A673 (cell line): ENCODE measurements around the gene EXOSC7. TPM values are rescaled to one million over a fixed set of nuclear protein-coding genes. Genes with fewer than 3 reads are reported as not detected.
"Not testable (repeated sequence)": the region's sequence is repeated elsewhere in the genome, so short reads cannot be mapped to it uniquely, and the experiment has no call there.

Experiments used
- BruUV-seq: library from RNA; stranded (reverse); fragments of 400-500 nt; replicated peaks from 2 replicates; lab custom pipeline; 2021; lab: Mats Ljungman, UMichigan
- CTCF ChIA-PET: fragments of 300-600 bp; sonication (Branson Sonifier 250); formaldehyde crosslinking; loops from one replicate; lab custom pipeline; 2022; ENCODE audit warnings: antibody characterized with exemption; lab: Charles Lee
- POLR2A ChIA-PET: fragments of 300-600 bp; sonication (Branson Sonifier 250); formaldehyde crosslinking; loops from one replicate; lab custom pipeline; 2022; ENCODE audit warnings: antibody characterized with exemption; ENCODE audit not compliant: low non-redundant PET; lab: Charles Lee
- DNase-seq: peaks from one replicate; pipeline ENCODE4 v3.0.0-alpha.2; 2015; ENCODE audit warnings: low spot score
- H3K27ac ChIP-seq: fragments of 200-600 bp; sonication (generic); 2 replicates; pipeline ENCODE4 v1.5.1; 2016; ENCODE audit warnings: mixed run types, low read depth, mild to moderate bottlenecking, mixed read lengths, antibody characterized with exemption, low read length; ENCODE audit not compliant: poor library complexity, severe bottlenecking
- H3K27me3 ChIP-seq: fragments of 200-600 bp; sonication (generic); replicated peaks from 2 replicates; pipeline ENCODE4 v1.6.1; 2017; ENCODE audit warnings: mixed run types, low read depth, mild to moderate bottlenecking, mixed read lengths, antibody characterized with exemption, low read length; ENCODE audit not compliant: insufficient read depth, poor library complexity
- H3K36me3 ChIP-seq: fragments of 200-600 bp; sonication (generic); 2 replicates; pipeline ENCODE4 v1.6.1; 2016; ENCODE audit warnings: mixed run types, mild to moderate bottlenecking, mixed read lengths, antibody characterized with exemption, low read length; ENCODE audit not compliant: insufficient read depth, poor library complexity, severe bottlenecking
- H3K4me1 ChIP-seq: fragments of 200-600 bp; sonication (generic); 2 replicates; pipeline ENCODE4 v1.6.1; 2017; ENCODE audit warnings: mixed run types, mild to moderate bottlenecking, mixed read lengths, antibody characterized with exemption, low read length; ENCODE audit not compliant: insufficient read depth, poor library complexity, severe bottlenecking
- H3K4me3 ChIP-seq: fragments of 200-600 bp; sonication (generic); 2 replicates; pipeline ENCODE4 v1.5.1; 2016; ENCODE audit warnings: low read depth, mixed run types, mild to moderate bottlenecking, mixed read lengths, low read length; ENCODE audit not compliant: poor library complexity, severe bottlenecking
- H3K9me3 ChIP-seq: fragments of 200-600 bp; sonication (generic); 2 replicates; pipeline ENCODE4 v1.6.1; 2016; ENCODE audit warnings: mixed run types, low read depth, mild to moderate bottlenecking, mixed read lengths, antibody characterized with exemption, low read length; ENCODE audit not compliant: poor library complexity, severe bottlenecking
- EZH2 ChIP-seq: fragments of 200-600 bp; sonication (generic); IDR thresholded peaks from 2 replicates; pipeline ENCODE4 v1.6.1; 2017; ENCODE audit warnings: borderline replicate concordance, low read depth, mild to moderate bottlenecking, mixed read lengths, antibody characterized with exemption, low read length; ENCODE audit not compliant: poor library complexity, severe bottlenecking
- intact Hi-C: fragments of 100-400 bp; cut with micrococcal nuclease; formaldehyde crosslinking; loops from one replicate; pipeline ENCODE4 v1.10.0; 2022; ENCODE audit not compliant: unreplicated experiment
- total RNA-seq: library from RNA; stranded (reverse); gene quantifications from 2 replicates; pipeline ENCODE4 v1.2.3, GENCODE V29; 2021
- TF ChIP-seq, protein P1 (sequence below): fragments of 300-800, 200-600 bp; sonication (generic); conservative IDR thresholded peaks from 2 replicates; pipeline ENCODE4 v1.5.1; 2017; ENCODE audit warnings: low read depth, mild to moderate bottlenecking, antibody characterized with exemption, low read length, moderate library complexity, mixed read lengths

EXOSC7 gene
- total RNA-seq, 1 experiment from 2014 or later: 47.4 TPM

DNA sequence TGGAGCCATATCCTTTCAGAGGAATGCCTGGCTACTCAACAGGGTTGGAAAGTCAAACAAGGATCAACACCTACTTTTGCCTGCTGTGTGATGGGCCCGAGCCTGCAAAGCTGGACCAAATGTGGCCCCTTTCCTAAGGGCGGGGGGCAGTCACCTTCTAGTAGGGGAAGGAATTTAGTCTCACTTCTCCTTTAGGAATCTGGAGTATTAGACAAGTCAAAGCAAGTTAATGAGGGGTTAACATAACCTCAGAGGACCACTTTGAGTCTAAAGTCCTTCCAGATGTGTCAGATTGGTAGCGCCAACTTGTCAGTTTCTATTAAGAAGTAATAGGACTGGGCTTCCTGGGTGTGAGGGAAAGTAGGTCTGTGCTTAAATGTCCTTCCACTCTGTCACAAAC, 6.8 kb downstream of the EXOSC7 start:
- no peaks in the 10 kb centered on the region for H3K9me3 ChIP-seq
- TF ChIP-seq, protein P1, sequence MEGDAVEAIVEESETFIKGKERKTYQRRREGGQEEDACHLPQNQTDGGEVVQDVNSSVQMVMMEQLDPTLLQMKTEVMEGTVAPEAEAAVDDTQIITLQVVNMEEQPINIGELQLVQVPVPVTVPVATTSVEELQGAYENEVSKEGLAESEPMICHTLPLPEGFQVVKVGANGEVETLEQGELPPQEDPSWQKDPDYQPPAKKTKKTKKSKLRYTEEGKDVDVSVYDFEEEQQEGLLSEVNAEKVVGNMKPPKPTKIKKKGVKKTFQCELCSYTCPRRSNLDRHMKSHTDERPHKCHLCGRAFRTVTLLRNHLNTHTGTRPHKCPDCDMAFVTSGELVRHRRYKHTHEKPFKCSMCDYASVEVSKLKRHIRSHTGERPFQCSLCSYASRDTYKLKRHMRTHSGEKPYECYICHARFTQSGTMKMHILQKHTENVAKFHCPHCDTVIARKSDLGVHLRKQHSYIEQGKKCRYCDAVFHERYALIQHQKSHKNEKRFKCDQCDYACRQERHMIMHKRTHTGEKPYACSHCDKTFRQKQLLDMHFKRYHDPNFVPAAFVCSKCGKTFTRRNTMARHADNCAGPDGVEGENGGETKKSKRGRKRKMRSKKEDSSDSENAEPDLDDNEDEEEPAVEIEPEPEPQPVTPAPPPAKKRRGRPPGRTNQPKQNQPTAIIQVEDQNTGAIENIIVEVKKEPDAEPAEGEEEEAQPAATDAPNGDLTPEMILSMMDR: no peak
- TF ChIP-seq EZH2: no peak
- peaks cover 13% of the 10 kb centered on the region for H3K4me1 ChIP-seq
- intact Hi-C loops: no loop called here
- no TSS peak for BruUV-seq
- no peak for DNase-seq
- H3K4me3 ChIP-seq: no peak overlapping the region
- ChIA-PET POLR2A (no interaction called here), CTCF (no interaction called here)
- H3K27ac ChIP-seq: peak overlapping the region; percentile 37
- H3K36me3 ChIP-seq: peaks cover 6% of the 10 kb centered on the region
- no peaks in the 10 kb centered on the region for H3K27me3 ChIP-seq

DNA sequence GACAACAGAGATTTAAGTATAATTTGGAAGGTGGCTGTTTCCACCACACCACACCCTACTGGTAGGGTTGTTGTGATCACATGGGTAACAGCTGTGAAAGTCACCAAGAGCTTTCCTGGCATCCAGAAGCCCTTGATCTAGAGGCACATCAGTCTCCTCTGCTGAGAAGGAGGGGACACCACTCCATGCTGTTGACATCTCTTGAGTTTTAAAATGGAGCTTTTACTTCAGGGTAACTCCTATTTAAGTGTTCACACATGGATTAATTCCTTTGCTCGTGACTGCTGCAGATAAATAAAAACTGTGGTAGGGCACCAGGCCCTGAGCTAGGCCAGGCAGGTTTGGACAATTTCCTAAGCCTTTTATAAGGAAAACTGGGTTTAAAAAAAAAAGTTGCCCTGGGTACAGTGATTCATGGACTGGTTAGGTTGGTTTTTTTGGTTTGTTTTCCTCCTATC, 7.5 kb downstream of the EXOSC7 start:
- ChIA-PET POLR2A (no interaction called here), CTCF (no interaction called here)
- BruUV-seq: no TSS peak
- no peak for DNase-seq
- Histone ChIP-seq H3K27ac (peak overlapping the region; percentile 40), H3K27me3 (no peaks in the 10 kb centered on the region), H3K4me3 (no peak overlapping the region), H3K4me1 (peaks cover 13% of the 10 kb centered on the region), H3K9me3 (no peaks in the 10 kb centered on the region), H3K36me3 (peaks cover 6% of the 10 kb centered on the region)
- intact Hi-C loops: no loop called here
- TF ChIP-seq EZH2: no peak
- TF ChIP-seq, protein P1: no peak

DNA sequence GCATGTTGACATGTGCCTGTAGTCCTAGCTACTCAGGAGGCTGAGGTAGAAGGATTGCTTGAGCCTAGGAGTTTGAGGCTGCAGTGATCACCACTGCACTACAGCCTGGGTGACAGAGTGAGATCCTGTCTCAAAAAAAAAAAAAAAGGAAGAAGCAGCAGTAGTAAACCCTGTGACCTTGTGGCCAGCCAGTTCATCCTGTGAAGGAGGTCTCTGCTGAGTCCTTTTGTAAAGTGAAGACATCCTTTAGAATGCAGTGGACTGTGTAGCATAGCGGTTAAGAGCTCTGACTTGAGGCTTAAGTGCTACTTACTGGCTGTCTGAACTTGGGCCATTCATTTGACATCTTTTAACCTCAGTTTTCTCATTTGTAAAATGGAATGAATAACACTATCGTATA, 8.3 kb downstream of the EXOSC7 start:
- Histone ChIP-seq H3K27me3 (no peaks in the 10 kb centered on the region), H3K9me3 (no peaks in the 10 kb centered on the region), H3K36me3 (peaks cover 7% of the 10 kb centered on the region), H3K4me3 (no peak overlapping the region), H3K27ac (no peak overlapping the region), H3K4me1 (peaks cover 13% of the 10 kb centered on the region)
- intact Hi-C loops: no loop called here
- POLR2A ChIA-PET: interaction anchor here (0.6 kb wide), 1 partner anchor 235 kb away, joined by 8 read pairs; no protein-coding TSS in a partner anchor
- no TSS peak for BruUV-seq
- TF ChIP-seq, protein P1: no peak
- no peak for TF ChIP-seq EZH2
- CTCF ChIA-PET: no interaction called here
- DNase-seq: no peak

DNA sequence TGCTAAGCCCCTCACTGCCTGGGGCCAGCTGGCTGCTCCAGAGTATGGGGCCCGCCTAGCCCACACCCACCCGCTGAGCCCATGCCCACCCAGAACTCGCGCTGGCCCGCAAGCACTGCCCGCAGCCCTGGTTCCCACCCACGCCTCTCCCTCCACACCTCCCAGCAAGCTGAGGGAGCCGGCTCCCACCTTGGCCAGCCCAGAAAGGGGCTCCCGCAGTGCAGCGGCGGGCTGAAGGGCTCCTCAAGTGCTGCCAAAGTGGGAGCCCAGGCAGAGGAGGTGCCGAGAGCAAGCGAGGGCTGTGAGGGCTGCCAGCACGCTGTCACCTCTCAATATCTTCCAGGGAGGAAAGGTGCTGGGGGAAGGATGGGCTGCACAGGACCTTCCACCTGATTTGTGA, 10.3 kb downstream of the EXOSC7 start:
- DNase-seq, H3K27ac ChIP-seq, intact Hi-C loops, H3K4me1 ChIP-seq, POLR2A ChIA-PET, H3K27me3 ChIP-seq, H3K9me3 ChIP-seq, H3K4me3 ChIP-seq, BruUV-seq, CTCF ChIA-PET: not testable (repeated sequence)
- peaks cover 21% of the 10 kb centered on the region for H3K36me3 ChIP-seq
